RWPE2 (cell line): ENCODE measurements around the gene DVL2.

Experiments
- ATAC-seq: fragments of 200-7000 bp; cut with Tn5 transposase; 3 replicates; pipeline ENCODE4 v1.9.1; 2021; ENCODE audit warnings: low read depth
- DNase-seq: peaks from one replicate; pipeline ENCODE4 v3.0.0-alpha.2; 2020; ENCODE audit warnings: low spot score
- H3K27ac ChIP-seq: fragments of 450-650 bp; 2 replicates; pipeline ENCODE4 v1.5.1; 2017; ENCODE audit warnings: mild to moderate bottlenecking; ENCODE audit not compliant: poor library complexity, severe bottlenecking
- H3K27me3 ChIP-seq: fragments of 250-450 bp; sonication (Bioruptor Pico); 2 replicates; pipeline ENCODE4 v1.5.1; 2021; ENCODE audit warnings: mild to moderate bottlenecking, moderate library complexity; ENCODE audit not compliant: insufficient read depth, poor library complexity, severe bottlenecking
- H3K36me3 ChIP-seq: fragments of 250-450 bp; sonication (Bioruptor Pico); 2 replicates; pipeline ENCODE4 v1.5.1; 2020; ENCODE audit warnings: low read depth, mild to moderate bottlenecking, moderate library complexity
- H3K4me1 ChIP-seq: fragments of 250-450 bp; sonication (Bioruptor Pico); 2 replicates; pipeline ENCODE4 v1.5.1; 2021; ENCODE audit warnings: mild to moderate bottlenecking, moderate library complexity; ENCODE audit not compliant: insufficient read depth, poor library complexity, severe bottlenecking
- H3K4me3 ChIP-seq: fragments of 250-450 bp; sonication (Bioruptor Pico); 2 replicates; pipeline ENCODE4 v1.5.1; 2021; ENCODE audit warnings: mild to moderate bottlenecking, moderate library complexity; ENCODE audit not compliant: severe bottlenecking
- H3K9me3 ChIP-seq: fragments of 250-450 bp; sonication (Bioruptor Pico); 2 replicates; pipeline ENCODE4 v1.5.1; 2021; ENCODE audit warnings: mild to moderate bottlenecking, moderate library complexity; ENCODE audit not compliant: severe bottlenecking
- TF ChIP-seq, protein P1 (sequence below): fragments of 450-650 bp; IDR thresholded peaks from one replicate; pipeline ENCODE4 v1.5.1; 2017; ENCODE audit warnings: mild to moderate bottlenecking, moderate library complexity; ENCODE audit not compliant: poor library complexity, severe bottlenecking

The DVL2 gene

DNA sequence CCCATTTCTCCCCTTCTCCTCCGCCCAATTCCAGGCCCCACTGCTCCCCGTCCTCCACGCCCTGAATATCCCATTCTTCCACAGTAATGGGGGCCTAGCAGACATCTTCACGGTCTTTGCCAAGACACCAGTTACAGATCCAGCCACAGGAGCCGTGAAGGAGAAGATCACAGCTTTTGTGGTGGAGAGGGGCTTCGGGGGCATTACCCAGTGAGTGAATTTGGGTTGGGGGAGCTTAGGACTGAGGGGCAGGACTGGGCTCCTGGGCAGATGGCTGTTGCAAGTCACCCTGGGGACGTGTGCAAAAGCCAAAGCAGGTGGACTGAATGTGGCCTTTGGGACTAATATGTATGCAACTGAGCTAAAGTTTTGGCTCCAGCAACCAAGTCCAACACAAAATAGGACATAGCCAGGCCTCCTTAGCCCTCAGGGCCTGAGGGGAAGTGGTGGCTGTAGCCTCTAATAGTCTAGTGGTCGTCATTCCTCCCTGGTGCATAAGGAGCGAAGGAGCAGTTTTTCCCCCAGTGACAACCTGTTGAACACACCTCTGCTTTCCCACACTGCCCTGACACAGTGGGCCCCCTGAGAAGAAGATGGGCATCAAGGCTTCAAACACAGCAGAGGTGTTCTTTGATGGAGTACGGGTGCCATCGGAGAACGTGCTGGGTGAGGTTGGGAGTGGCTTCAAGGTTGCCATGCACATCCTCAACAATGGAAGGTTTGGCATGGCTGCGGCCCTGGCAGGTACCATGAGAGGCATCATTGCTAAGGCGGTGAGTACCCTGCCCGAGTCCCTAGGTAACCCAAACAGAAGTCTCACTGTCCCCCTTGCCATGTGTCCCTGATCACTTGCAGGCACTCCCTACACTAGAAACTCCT lies 12.0 kb downstream of the DVL2 start:
- ATAC-seq: no peak
- no peak for DNase-seq
- peaks cover 53% of the 10 kb centered on the region for H3K36me3 ChIP-seq
- no peak overlapping the region for H3K4me3 ChIP-seq
- TF ChIP-seq, protein P1, sequence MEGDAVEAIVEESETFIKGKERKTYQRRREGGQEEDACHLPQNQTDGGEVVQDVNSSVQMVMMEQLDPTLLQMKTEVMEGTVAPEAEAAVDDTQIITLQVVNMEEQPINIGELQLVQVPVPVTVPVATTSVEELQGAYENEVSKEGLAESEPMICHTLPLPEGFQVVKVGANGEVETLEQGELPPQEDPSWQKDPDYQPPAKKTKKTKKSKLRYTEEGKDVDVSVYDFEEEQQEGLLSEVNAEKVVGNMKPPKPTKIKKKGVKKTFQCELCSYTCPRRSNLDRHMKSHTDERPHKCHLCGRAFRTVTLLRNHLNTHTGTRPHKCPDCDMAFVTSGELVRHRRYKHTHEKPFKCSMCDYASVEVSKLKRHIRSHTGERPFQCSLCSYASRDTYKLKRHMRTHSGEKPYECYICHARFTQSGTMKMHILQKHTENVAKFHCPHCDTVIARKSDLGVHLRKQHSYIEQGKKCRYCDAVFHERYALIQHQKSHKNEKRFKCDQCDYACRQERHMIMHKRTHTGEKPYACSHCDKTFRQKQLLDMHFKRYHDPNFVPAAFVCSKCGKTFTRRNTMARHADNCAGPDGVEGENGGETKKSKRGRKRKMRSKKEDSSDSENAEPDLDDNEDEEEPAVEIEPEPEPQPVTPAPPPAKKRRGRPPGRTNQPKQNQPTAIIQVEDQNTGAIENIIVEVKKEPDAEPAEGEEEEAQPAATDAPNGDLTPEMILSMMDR: no peak
- peaks cover 5% of the 10 kb centered on the region for H3K4me1 ChIP-seq
- H3K9me3 ChIP-seq: no peaks in the 10 kb centered on the region
- no peak overlapping the region for H3K27ac ChIP-seq
- no peaks in the 10 kb centered on the region for H3K27me3 ChIP-seq

DNA sequence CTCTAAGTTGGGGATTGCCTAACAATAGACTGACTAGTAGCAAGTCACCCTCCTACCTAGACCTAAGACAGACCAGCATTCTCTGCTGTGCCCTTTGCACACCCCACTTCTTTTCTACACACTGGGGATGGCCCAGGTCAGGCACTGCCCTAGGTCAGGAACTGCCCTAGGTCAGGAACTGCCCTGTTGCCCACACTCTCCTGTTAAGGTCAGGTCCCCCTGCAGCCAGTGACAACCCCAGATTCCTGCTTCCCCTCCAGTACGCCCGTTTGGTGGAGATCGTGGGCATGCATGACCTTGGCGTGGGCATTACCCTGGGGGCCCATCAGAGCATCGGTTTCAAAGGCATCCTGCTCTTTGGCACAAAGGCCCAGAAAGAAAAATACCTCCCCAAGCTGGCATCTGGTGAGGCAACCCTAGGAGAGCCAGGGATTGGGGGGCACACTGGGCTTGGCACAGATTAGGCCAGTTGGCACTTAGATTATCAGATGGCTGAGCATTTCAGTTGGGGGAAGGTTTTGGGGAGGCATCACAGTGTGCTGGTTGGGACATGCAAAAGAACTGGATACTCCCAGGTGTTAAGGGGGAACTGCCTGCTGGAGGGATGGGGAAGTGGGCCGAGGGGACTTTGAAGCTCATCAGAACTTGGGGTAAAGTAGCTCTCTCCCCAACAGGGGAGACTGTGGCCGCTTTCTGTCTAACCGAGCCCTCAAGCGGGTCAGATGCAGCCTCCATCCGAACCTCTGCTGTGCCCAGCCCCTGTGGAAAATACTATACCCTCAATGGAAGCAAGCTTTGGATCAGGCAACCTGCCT lies 12.8 kb downstream of the DVL2 start:
- peaks cover 44% of the 10 kb centered on the region for H3K36me3 ChIP-seq
- H3K4me3 ChIP-seq: no peak overlapping the region
- ATAC-seq: no peak
- no peaks in the 10 kb centered on the region for H3K27me3 ChIP-seq
- no peaks in the 10 kb centered on the region for H3K9me3 ChIP-seq
- TF ChIP-seq, protein P1: no peak
- H3K27ac ChIP-seq: peak overlapping the region; percentile 89
- DNase-seq: no peak
- H3K4me1 ChIP-seq: peaks cover 5% of the 10 kb centered on the region

DNA sequence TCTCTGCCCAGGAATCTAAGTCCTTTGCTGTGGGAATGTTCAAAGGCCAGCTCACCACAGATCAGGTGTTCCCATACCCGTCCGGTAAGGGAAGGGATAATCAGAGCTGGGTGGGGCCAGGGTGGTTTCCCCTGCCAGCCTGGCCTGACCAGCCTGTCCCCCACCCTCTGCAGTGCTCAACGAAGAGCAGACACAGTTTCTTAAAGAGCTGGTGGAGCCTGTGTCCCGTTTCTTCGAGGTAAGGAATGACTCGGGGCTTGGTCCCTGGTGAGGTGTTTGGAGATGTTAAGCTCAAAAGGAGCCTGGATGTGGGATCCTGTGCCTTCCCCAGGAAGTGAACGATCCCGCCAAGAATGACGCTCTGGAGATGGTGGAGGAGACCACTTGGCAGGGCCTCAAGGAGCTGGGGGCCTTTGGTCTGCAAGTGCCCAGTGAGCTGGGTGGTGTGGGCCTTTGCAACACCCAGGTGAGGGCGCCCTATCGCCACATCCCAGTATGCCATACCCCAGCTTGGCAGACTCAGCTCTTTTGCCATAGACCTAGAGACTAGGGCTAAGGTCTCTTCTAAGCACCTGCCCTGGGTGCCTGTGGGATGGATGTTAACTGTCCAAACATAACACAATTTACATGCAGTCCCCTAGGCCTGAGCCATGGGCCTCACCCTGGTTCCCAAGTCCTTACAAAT lies 13.6 kb downstream of the DVL2 start:
- Histone ChIP-seq H3K27me3 (no peaks in the 10 kb centered on the region), H3K36me3 (peaks cover 43% of the 10 kb centered on the region), H3K27ac (peak overlapping the region; percentile 89), H3K9me3 (no peaks in the 10 kb centered on the region), H3K4me3 (peak overlapping the region; percentile 90), H3K4me1 (peaks cover 5% of the 10 kb centered on the region)
- ATAC-seq: peak; percentile 50
- DNase-seq: no peak
- TF ChIP-seq, protein P1: peak; percentile 43

DNA sequence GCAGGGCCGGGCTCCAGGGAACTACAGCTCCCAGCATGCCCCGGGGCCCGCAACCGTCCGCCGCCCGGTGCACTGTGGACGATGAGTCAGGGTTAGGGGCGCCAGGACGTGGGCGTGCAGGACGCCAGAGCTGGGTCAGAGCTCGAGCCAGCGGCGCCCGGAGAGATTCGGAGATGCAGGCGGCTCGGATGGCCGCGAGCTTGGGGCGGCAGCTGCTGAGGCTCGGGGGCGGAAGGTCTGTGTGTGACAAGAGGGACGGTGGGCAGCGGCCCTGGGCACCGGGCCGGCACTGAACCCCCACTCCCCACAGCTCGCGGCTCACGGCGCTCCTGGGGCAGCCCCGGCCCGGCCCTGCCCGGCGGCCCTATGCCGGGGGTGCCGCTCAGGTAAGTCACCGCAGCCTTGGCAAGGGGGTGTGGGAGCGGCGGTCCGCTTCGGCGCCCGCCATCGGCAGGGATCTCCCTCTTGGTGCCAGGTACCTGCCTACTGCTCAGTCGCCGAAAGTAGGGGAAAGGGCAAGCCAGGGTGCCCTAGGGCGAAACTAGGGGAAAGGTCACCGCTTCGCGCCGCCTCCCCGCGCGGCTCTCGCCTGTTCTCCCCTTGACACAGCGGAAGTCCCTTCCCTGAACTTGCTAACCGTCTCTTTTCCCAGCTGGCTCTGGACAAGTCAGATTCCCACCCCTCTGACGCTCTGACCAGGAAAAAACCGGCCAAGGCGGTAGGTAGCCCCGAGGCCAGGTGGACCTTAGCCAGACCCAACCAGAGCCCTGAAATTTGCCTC lies 14.3 kb downstream of the DVL2 start, which contains the start of the genes ACADVL and DLG4:
Gene ACADVL, plus strand, starts transcription at position 127 of the 781 bp plus-strand sequence. Its CDS starts 47 bp downstream, at position 174.
Gene DLG4, minus strand, starts transcription at position 25 of the 781 bp plus-strand sequence.
- TF ChIP-seq, protein P1: no peak
- H3K27ac ChIP-seq: peak within 1 kb of the TSS; percentile 89
- ATAC-seq (peak; percentile 68), DNase-seq (peak; percentile 92)
- H3K4me3 ChIP-seq: peak within 1 kb of the TSS; percentile 90
- no peaks in the 10 kb centered on the region for H3K9me3 ChIP-seq
- no peaks in the 10 kb centered on the region for H3K27me3 ChIP-seq
- H3K36me3 ChIP-seq: peaks cover 36% of the 10 kb centered on the region
- H3K4me1 ChIP-seq: peaks cover 9% of the 10 kb centered on the region
